Stimulated activated CD8-positive, alpha-beta memory T cell treated with anti-CD3 and anti-CD28 coated beads, Interleukin-7, amount 100 ng/mL, for 48 hours (primary cell): ENCODE measurements around the gene GALNT17.

Source experiments
- DNase-seq, 2 donors: peaks; one replicate each; pipeline ENCODE4 v3.0.0-alpha.2; 2020; ENCODE audit warnings: low read depth in 1 of 2; ENCODE audit errors: extremely low read depth in 1 of 2

Gene GALNT17

GRCh38 chr7:71491336-71491735 lies 359.4 kb downstream of the GALNT17 start:
- no peak for DNase-seq

GRCh38 chr7:71495828-71496227 lies 363.9 kb downstream of the GALNT17 start:
- DNase-seq, result no peak

- DNase-seq, result no peak
Measured at GRCh38 chr7:71497256-71497946, 365.5 kb downstream of the GALNT17 start.

- DNase-seq, result no peak
Measured at GRCh38 chr7:71498381-71498780, 366.4 kb downstream of the GALNT17 start.

- DNase-seq, result no peak
Measured at GRCh38 chr7:71504697-71505441, 372.9 kb downstream of the GALNT17 start.

- no peak for DNase-seq
Measured at GRCh38 chr7:71506822-71507221, 374.9 kb downstream of the GALNT17 start.

GRCh38 chr7:71507680-71508602 lies 376.0 kb downstream of the GALNT17 start:
- DNase-seq, result no peak

DNA sequence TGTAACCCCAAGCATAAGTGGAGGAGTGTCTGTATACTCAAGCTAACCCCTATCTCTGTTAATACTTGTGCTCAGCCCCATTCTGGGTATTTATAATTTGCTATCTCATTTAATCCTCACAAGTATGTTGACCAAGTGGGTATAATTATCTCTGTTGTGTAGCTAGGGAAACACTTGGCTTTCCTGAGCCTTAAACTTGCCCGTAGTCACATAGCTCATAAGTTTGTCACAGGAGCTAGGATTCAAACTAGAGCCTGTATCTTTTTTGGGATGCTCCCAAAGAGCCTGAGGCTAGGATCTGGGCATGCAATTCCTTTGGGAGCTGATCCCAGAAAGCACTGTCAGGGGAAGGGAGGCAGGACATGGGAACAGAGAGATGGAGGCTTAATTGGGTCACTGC lies 377.4 kb downstream of the GALNT17 start:
- DNase-seq, result no peak

DNA sequence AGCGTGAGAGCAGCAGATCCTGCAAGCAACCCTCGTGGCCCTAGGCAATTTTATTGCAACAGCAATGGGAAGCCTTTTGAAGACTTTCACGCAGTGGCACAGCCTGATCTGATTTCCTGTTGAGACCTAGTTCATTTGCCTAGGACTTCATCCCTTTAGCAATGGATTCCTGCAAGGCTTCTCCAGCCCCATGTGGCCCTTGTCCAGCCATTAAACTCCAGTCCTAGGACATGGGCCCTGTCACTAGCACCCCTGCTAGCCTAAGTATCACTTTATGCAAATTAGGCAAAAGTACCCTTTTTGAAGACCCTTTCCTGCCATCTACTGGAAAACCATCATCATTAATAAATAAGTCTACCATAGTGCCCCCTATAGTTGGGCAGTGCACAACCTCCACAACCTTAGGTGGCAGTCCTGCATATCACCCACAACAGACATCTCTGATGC lies 379.4 kb downstream of the GALNT17 start:
- DNase-seq, result no peak

DNA sequence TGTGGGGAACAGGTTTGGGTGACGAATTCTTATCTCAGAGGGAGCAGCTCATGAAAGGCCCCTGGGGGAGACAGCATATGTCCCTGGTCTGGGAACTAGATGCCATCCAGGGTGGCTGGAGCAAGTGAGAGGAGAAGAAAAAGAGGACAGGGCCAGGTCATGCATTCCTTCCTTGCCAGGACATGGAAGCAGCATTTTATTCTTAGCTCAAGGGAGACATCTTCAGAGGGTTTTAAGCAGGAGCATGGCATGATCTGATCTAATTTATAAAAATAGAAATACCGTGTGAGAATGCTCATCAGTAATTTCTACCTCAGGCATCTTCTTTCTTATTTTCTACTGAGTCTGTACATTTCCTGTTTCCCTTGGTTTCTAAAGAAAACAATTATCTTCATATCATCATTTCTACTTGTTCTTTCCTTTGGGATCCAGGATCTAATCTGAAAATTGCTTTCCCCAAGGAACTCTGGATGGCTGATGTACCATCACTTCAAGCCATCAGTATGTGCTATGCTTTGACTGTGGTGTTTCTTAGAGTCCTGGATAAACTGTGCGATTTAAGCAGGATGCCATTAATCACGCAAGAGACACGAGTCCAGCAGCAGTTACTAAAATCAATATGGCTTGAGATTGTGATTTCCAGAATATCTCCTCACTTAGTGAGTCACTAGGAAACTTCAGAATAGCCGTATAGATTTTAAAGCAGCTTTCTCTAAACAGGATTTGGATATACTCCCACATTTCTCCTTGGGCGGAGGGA lies 386.2 kb downstream of the GALNT17 start:
- no peak for DNase-seq

GRCh38 chr7:71518880-71519279 lies 386.9 kb downstream of the GALNT17 start:
- no peak for DNase-seq

- no peak for DNase-seq
Measured at GRCh38 chr7:71521506-71521905, 389.6 kb downstream of the GALNT17 start.

DNA sequence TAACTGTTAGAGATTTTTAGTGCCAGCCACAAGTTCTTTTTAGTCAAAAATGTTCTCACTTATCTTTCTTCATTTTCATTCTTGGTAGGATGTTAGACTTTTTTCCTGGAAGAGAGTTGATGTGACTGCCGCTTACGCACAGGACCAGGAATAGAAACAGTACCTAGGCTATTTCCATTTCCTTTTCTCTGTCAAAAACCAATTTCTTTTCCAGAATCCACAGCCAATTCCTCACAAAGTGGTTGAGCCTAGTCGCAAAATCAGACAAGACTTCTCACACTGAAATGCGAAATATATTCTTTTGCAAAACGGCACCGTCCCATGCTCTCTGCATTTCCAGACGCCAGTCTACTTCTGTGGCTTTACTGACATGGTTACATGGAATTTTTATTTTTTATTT lies 394.2 kb downstream of the GALNT17 start:
- no peak for DNase-seq

DNA sequence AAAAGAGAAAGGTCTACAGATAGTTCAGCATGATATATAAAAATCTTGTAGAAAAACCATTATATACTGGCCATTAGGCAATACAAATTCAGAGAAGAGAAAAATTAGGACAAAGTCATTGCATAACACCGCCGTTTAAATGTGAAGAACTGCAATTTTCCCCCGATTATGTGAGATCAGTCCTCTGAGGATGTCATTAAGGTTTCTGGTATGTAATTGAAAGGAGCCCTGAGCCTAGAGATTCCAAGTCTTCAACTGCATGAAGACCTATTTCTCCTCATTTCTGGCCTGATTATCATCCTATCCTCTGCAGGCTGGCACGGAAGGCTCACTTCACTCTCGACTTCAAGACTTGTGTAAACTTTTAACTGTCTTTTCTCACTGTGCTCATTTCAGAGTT lies 395.3 kb downstream of the GALNT17 start:
- DNase-seq, result no peak

DNA sequence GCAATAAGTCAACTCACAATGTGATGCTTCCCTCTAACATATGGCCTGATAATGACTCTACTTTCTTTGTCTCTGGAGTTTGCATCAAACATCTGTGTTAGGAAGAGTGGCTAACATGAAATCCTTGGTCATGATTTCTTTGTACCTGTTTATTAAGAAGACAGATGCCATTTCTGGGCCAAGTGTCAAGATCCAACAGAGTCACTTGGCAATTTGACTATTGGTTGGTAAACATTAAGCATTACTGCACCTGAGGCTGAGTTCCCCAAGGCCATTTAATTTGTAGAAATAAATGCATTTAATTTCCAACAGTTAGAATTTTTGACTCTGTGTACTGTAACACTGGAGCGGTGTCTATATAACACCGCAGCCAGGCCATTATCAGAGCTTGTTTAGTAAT lies 403.7 kb downstream of the GALNT17 start:
- DNase-seq, result no peak

- no peak for DNase-seq
Measured at GRCh38 chr7:71538210-71538609, 406.3 kb downstream of the GALNT17 start.

DNA sequence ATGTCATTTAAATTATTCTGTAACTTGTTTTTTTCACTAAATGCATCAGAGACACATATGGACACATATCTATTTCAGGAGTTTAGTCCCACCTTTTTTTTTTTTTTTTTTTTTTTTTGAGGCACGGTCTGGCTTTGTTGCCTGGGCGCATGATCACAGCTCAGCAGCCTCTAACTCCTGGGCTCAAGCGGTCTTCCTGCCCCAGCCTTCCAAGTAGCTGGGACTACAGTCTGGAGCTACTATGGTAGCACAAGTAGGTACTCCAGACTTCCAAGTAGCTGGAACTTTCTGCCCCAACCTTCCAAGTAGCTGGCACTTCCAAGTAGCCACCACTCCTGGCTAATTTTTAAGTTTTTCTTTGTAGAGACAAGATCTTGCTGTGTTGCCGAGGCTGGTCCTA lies 407.7 kb downstream of the GALNT17 start:
- no peak for DNase-seq

DNA sequence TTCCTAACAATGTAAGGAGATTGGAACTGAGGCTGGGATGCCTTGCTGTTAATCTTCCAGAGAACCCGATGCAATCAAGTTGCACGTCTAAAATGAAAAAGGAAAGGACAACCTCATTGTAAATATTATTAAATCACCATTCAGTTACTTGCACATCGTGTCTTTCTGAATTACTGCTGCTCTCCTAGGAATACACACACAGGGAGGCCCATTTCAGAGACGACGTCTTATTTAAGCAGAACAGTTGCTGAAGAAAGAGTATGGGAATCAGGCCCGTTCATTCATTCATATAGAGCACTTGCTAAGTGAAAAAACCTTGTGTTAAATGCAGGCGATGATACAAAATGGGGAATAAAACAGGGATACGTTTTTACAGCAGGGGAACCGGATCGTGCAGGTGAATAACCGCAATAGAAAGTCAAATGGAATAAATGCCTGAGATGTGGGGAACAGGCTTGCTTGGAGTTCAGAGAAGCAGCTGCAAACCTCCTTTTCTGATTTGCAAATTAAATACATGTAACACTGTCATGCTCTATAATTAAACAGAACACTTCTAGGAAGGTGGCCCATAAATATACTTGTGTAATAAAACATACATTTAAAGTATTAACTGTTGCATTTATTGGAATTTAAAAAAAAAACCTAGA lies 409.9 kb downstream of the GALNT17 start:
- DNase-seq, result no peak

GRCh38 chr7:71543396-71543795 lies 411.5 kb downstream of the GALNT17 start:
- DNase-seq, result no peak

GRCh38 chr7:71544816-71545215 lies 412.9 kb downstream of the GALNT17 start:
- no peak for DNase-seq
